CD14-positive monocyte (primary cell): Measurements from ENCODE around the gene BTBD9. TPM values are rescaled to one million over a fixed set of nuclear protein-coding genes. Genes with fewer than 3 reads are reported as not detected.

Experiments used
- DNase-seq, 3 donors: peaks; one replicate each; pipeline ENCODE4 v3.0.0-alpha.2; 2011 to 2022
- H2AFZ ChIP-seq: 2 replicates; pipeline ENCODE4 v1.6.0; 2012; ENCODE audit warnings: mild to moderate bottlenecking, low read depth, low read length, inconsistent platforms; ENCODE audit not compliant: insufficient read depth, poor library complexity, severe bottlenecking
- H3K27ac ChIP-seq, 2 donors: 1 replicate in 1 of 2; 2 replicates in 1 of 2; pipeline ENCODE4 v1.5.1; 2012 to 2013; ENCODE audit warnings: low read length in 2 of 2, control low read depth in 1 of 2, inconsistent platforms in 1 of 2, low read depth in 1 of 2, mild to moderate bottlenecking in 1 of 2
- H3K27me3 ChIP-seq, 2 donors: one replicate each; pipeline versions ENCODE4 v1.6.0 to v1.6.1; 2011 to 2013; ENCODE audit warnings: low read length in 2 of 2; ENCODE audit not compliant: control insufficient read depth in 2 of 2, insufficient read depth in 2 of 2
- H3K36me3 ChIP-seq, 2 donors: replicated peaks in 1 of 2; 1 replicate in 1 of 2; 2 replicates in 1 of 2; pipeline versions ENCODE4 v1.5.1 to v1.6.1; 2012 to 2013; ENCODE audit warnings: low read length in 2 of 2, control low read depth in 1 of 2, inconsistent platforms in 1 of 2, mild to moderate bottlenecking in 1 of 2; ENCODE audit not compliant: insufficient read depth in 2 of 2, control insufficient read depth in 1 of 2
- H3K4me1 ChIP-seq, 2 donors: 1 replicate in 1 of 2; 2 replicates in 1 of 2; pipeline versions ENCODE4 v1.5.1 to v1.6.1; 2012 to 2013; ENCODE audit warnings: low read length in 2 of 2, control low read depth in 1 of 2, inconsistent platforms in 1 of 2, mild to moderate bottlenecking in 1 of 2, moderate library complexity in 1 of 2; ENCODE audit not compliant: insufficient read depth in 2 of 2, control insufficient read depth in 1 of 2
- H3K4me2 ChIP-seq: replicated peaks from 2 replicates; pipeline ENCODE3; 2012; ENCODE audit warnings: low read length, moderate library complexity, mild to moderate bottlenecking; ENCODE audit not compliant: poor library complexity, severe bottlenecking; ENCODE audit errors: extremely low read depth
- H3K4me3 ChIP-seq, 3 experiments: fragments of 200-600 bp in 1 of 3; sonication (generic) in 1 of 3; replicated peaks in 1 of 3; 1 replicate in 2 of 3; 2 replicates in 1 of 3; pipeline ENCODE4 v1.5.1; 2011 to 2013; ENCODE audit warnings: low read length in 3 of 3, mild to moderate bottlenecking in 3 of 3, control low read depth in 2 of 3, low read depth in 2 of 3, inconsistent platforms in 1 of 3, moderate library complexity in 1 of 3
- H3K79me2 ChIP-seq: 2 replicates; pipeline ENCODE4 v1.6.0; 2012; ENCODE audit warnings: mild to moderate bottlenecking, control low read depth, inconsistent platforms, low read length, moderate library complexity; ENCODE audit not compliant: insufficient read depth
- H3K9ac ChIP-seq: 2 replicates; pipeline ENCODE4 v1.6.0; 2017; ENCODE audit warnings: low read length, mild to moderate bottlenecking; ENCODE audit not compliant: insufficient read depth, poor library complexity, severe bottlenecking
- H3K9me3 ChIP-seq, 2 donors: replicated peaks in 1 of 2; 1 replicate in 1 of 2; 2 replicates in 1 of 2; pipeline versions ENCODE4 v1.5.1 to v1.6.1; 2012 to 2013; ENCODE audit warnings: low read length in 2 of 2, control low read depth in 1 of 2; ENCODE audit not compliant: control insufficient read depth in 1 of 2, insufficient read depth in 1 of 2
- H4K20me1 ChIP-seq: 2 replicates; pipeline ENCODE4 v1.6.0; 2012; ENCODE audit warnings: mild to moderate bottlenecking, low read length, control low read depth, moderate library complexity; ENCODE audit not compliant: insufficient read depth
- H3K27ac Mint-ChIP-seq, 7 donors: one replicate each; pipeline ENCODE4 v1.8.0; 2020; ENCODE audit warnings: mild to moderate bottlenecking in 7 of 7, mixed read lengths in 7 of 7, moderate library complexity in 6 of 7, inconsistent platforms in 2 of 7
- H3K27me3 Mint-ChIP-seq, 3 donors: one replicate each; pipeline ENCODE4 v1.8.0; 2021 to 2022; ENCODE audit warnings: low read depth in 3 of 3, mild to moderate bottlenecking in 3 of 3, mixed read lengths in 3 of 3, moderate library complexity in 3 of 3, inconsistent platforms in 1 of 3
- H3K36me3 Mint-ChIP-seq, 2 donors: one replicate each; pipeline ENCODE4 v1.8.0; 2020; ENCODE audit warnings: mixed read lengths in 2 of 2, inconsistent platforms in 1 of 2, mild to moderate bottlenecking in 1 of 2
- H3K4me1 Mint-ChIP-seq: one replicate; pipeline ENCODE4 v1.8.0; 2020; ENCODE audit warnings: mild to moderate bottlenecking, mixed read lengths
- H3K4me3 Mint-ChIP-seq, 2 donors: one replicate each; pipeline ENCODE4 v1.8.0; 2020; ENCODE audit warnings: mild to moderate bottlenecking in 2 of 2, mixed read lengths in 2 of 2, moderate library complexity in 1 of 2
- H3K9me3 Mint-ChIP-seq, 7 donors: one replicate each; pipeline ENCODE4 v1.8.0; 2020 to 2022; ENCODE audit warnings: mixed read lengths in 7 of 7, mild to moderate bottlenecking in 6 of 7, moderate library complexity in 6 of 7, inconsistent platforms in 2 of 7
- WGBS: methylation state at CpG from one replicate; pipeline ENCODE4 v1.1.5; 2013; ENCODE audit warnings: missing lambda C conversion rate; ENCODE audit not compliant: insufficient coverage; 5-methylcytosine and 5-hydroxymethylcytosine counted together
- intact Hi-C, 2 donors: fragments of 100-400 bp; cut with micrococcal nuclease; formaldehyde crosslinking; loops; one replicate each; pipeline versions ENCODE4 v1.15.0 to v1.15.1; 2023
- polyA plus RNA-seq, 3 donors: library from polyadenylated mRNA; depleted of rRNA in 1 of 3; unstranded in 2 of 3; stranded (reverse) in 1 of 3; fragments of 300-500 nt in 2 of 3; fragments of >200 nt in 1 of 3; fragmentation: Illumina TruSeq in 2 of 3; gene quantifications; 1 replicate in 2 of 3; 2 replicates in 1 of 3; pipeline ENCODE4 v1.2.3, GENCODE V29; 2012 to 2021
- TF ChIP-seq, protein P1 (sequence below): fragments of 200-600 bp; IDR thresholded peaks from one replicate; pipeline ENCODE4 v1.8.0; 2022; ENCODE audit warnings: antibody characterized with exemption, mild to moderate bottlenecking

Gene BTBD9
- polyA plus RNA-seq, 3 donors = 5.2 to 7.5 (median 6.2) TPM

GRCh38 chr6:38183856-38184584 lies 455.7 kb downstream of the BTBD9 start:
- H3K79me2 ChIP-seq = no peaks in the 10 kb centered on the region
- peaks cover 0 to 3% (median 1%) of the 10 kb centered on the region in 3 donors for H3K27me3 Mint-ChIP-seq
- peaks cover 0 to 1% (median 0%) of the 10 kb centered on the region in 7 donors for H3K9me3 Mint-ChIP-seq
- 92% methylated on average over 11 of the region's 13 CpGs for WGBS
- intact Hi-C loops = no loop called here
- H3K4me1 ChIP-seq = no peaks in the 10 kb centered on the region
- H3K4me1 Mint-ChIP-seq = no peaks in the 10 kb centered on the region
- no peak overlapping the region for H3K4me2 ChIP-seq
- no peak overlapping the region for H3K27ac Mint-ChIP-seq
- H3K27me3 ChIP-seq = no peaks in the 10 kb centered on the region
- no peaks in the 10 kb centered on the region for H3K9me3 ChIP-seq
- H3K9ac ChIP-seq = no peak overlapping the region
- no peak overlapping the region for H3K4me3 Mint-ChIP-seq
- no peak overlapping the region for H3K4me3 ChIP-seq
- TF ChIP-seq, protein P1, sequence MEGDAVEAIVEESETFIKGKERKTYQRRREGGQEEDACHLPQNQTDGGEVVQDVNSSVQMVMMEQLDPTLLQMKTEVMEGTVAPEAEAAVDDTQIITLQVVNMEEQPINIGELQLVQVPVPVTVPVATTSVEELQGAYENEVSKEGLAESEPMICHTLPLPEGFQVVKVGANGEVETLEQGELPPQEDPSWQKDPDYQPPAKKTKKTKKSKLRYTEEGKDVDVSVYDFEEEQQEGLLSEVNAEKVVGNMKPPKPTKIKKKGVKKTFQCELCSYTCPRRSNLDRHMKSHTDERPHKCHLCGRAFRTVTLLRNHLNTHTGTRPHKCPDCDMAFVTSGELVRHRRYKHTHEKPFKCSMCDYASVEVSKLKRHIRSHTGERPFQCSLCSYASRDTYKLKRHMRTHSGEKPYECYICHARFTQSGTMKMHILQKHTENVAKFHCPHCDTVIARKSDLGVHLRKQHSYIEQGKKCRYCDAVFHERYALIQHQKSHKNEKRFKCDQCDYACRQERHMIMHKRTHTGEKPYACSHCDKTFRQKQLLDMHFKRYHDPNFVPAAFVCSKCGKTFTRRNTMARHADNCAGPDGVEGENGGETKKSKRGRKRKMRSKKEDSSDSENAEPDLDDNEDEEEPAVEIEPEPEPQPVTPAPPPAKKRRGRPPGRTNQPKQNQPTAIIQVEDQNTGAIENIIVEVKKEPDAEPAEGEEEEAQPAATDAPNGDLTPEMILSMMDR = no peak
- H3K36me3 ChIP-seq = no peaks in the 10 kb centered on the region
- no peak overlapping the region for H3K27ac ChIP-seq
- H3K36me3 Mint-ChIP-seq = peaks cover 5 to 8% of the 10 kb centered on the region in 2 donors
- DNase-seq = no peak
- no peak overlapping the region for H2AFZ ChIP-seq
- H4K20me1 ChIP-seq = no peaks in the 10 kb centered on the region

GRCh38 chr6:38182426-38182825 lies 457.3 kb downstream of the BTBD9 start:
- H4K20me1 ChIP-seq = no peaks in the 10 kb centered on the region
- Mint-ChIP-seq H3K4me1 (no peaks in the 10 kb centered on the region), H3K27me3 (peaks cover 0 to 4% (median 0%) of the 10 kb centered on the region in 3 donors), H3K36me3 (peaks cover 5% of the 10 kb centered on the region in 2 donors), H3K9me3 (peaks cover 0 to 1% (median 0%) of the 10 kb centered on the region in 7 donors), H3K4me3 (no peak overlapping the region), H3K27ac (no peak overlapping the region)
- H3K4me1 ChIP-seq = no peaks in the 10 kb centered on the region
- no peak overlapping the region for H3K4me3 ChIP-seq
- H3K27ac ChIP-seq = no peak overlapping the region
- no peak overlapping the region for H2AFZ ChIP-seq
- H3K36me3 ChIP-seq = no peaks in the 10 kb centered on the region
- intact Hi-C loops = no loop called here
- H3K9me3 ChIP-seq = no peaks in the 10 kb centered on the region
- H3K4me2 ChIP-seq = no peak overlapping the region
- TF ChIP-seq, protein P1 = no peak
- no peaks in the 10 kb centered on the region for H3K79me2 ChIP-seq
- 70% methylated on average over 3 of the region's 6 CpGs for WGBS
- no peak overlapping the region for H3K9ac ChIP-seq
- no peaks in the 10 kb centered on the region for H3K27me3 ChIP-seq
- DNase-seq = no peak
